Activated naive CD4-positive, alpha-beta T cell treated with anti-CD3 and anti-CD28 coated beads, Interleukin-2, amount 10 ng/mL, durations not matched to agents 7 days and 5 days (primary cell): ENCODE measurements around the gene SEC14L5.

Experiments
- CTCF ChIA-PET: fragments of 350-600 bp; sonication (Branson Sonifier 250); formaldehyde crosslinking; loops from one replicate; lab custom pipeline; 2021; ENCODE audit warnings: antibody characterized with exemption; lab: Charles Lee
- DNase-seq: peaks from one replicate; pipeline ENCODE4 v3.0.0-alpha.2; 2020
- H3K27ac Mint-ChIP-seq: one replicate; pipeline ENCODE4 v1.8.0; 2021; ENCODE audit warnings: mild to moderate bottlenecking, moderate library complexity, mixed read lengths
- H3K27me3 Mint-ChIP-seq: one replicate; pipeline ENCODE4 v1.8.0; 2021; ENCODE audit warnings: mild to moderate bottlenecking, mixed read lengths
- H3K36me3 Mint-ChIP-seq: one replicate; pipeline ENCODE4 v1.8.0; 2021; ENCODE audit warnings: mixed read lengths
- H3K4me1 Mint-ChIP-seq: one replicate; pipeline ENCODE4 v1.8.0; 2021; ENCODE audit warnings: mixed read lengths
- H3K4me3 Mint-ChIP-seq: one replicate; pipeline ENCODE4 v1.8.0; 2021; ENCODE audit warnings: mild to moderate bottlenecking, moderate library complexity, mixed read lengths
- H3K9me3 Mint-ChIP-seq: one replicate; pipeline ENCODE4 v1.8.0; 2021; ENCODE audit warnings: mixed read lengths

Gene SEC14L5

DNA sequence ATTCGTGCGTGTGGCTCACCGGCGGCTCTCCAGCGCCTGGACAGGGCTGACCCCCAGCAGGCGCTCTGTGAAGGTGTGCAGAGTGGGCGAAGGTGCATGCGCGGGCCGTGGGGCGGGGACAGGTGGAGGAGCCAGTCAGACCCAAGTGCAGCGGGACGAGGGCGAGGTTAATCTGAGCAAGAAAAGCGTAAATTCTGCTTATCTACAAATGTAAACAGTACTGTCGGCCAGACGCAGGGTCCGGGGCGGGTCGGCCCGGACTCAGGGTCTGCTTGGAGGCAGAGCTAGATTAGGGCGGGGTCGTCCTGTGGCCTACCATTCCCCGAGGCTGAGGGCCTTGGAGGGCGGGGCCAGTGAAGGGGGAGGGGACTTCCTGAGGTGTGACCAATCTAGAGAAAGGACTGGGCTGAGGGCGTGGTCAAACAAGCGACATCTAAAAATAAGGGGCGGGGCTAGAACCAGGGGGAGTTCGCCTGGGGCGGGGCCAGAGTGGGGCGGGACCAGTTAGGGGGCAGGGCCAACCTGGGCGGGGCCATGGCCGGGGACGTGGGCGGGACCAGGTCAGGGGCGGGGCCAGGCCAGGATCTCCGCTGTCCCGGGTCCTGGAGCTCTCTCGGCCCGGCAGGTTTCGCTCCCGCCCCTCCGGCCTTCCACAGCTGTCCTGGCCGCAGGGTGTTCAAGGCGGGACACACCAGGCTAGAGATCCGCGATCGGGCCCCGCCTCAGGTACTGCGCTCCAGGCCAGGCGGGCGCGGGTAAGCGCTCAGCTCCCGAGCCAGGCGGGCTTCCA, at the start of gene SEC14L5:
TSS of gene SEC14L5 (plus strand) at position 611 of the 790 bp plus-strand sequence. CDS start 994 bp downstream, outside the sequence.
- Mint-ChIP-seq H3K27me3 (peaks cover 60% of the 10 kb centered on the region), H3K9me3 (no peaks in the 10 kb centered on the region), H3K27ac (peak within 1 kb of the TSS; percentile 73), H3K4me3 (peak within 1 kb of the TSS; percentile 76), H3K4me1 (peaks cover 19% of the 10 kb centered on the region), H3K36me3 (no peaks in the 10 kb centered on the region)
- DNase-seq = peak; percentile 97
- CTCF ChIA-PET = interaction anchor here (0.5 to 0.7 kb wide), 2 partner anchors 81 to 135 kb away, joined by 3 to 5 read pairs; no protein-coding TSS in a partner anchor

DNA sequence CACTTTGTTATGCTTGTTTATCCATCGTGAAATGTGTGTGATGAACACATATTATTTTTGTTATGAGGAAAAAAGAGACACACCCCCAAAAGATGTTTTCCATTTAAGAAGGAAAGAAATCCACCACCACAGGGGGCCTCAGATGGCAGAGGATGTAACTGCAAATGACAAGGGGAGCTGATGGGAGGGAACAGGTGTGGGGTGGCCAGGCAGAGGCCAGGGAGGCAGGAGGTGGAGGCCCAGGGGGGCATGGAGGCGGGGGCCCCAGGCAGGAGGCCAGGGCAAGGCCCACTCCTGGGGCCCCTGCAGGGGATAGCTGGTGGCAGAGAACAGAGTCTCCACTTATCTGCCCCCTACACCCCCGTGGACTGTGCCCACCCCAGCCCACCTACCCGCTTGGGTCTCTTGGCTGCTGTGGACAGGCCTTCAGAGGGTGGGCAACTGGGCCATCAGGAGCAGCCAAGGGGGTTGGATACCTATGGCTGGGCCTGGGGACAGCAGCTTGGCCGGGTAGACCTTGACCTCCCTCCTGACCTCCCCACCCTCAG, 49.2 kb upstream of the SEC14L5 start:
- H3K4me1 Mint-ChIP-seq = no peaks in the 10 kb centered on the region
- DNase-seq = no peak
- CTCF ChIA-PET = no interaction called here
- no peak overlapping the region for H3K27ac Mint-ChIP-seq
- H3K27me3 Mint-ChIP-seq = peaks cover 23% of the 10 kb centered on the region
- no peaks in the 10 kb centered on the region for H3K36me3 Mint-ChIP-seq
- no peak overlapping the region for H3K4me3 Mint-ChIP-seq
- no peaks in the 10 kb centered on the region for H3K9me3 Mint-ChIP-seq

DNA sequence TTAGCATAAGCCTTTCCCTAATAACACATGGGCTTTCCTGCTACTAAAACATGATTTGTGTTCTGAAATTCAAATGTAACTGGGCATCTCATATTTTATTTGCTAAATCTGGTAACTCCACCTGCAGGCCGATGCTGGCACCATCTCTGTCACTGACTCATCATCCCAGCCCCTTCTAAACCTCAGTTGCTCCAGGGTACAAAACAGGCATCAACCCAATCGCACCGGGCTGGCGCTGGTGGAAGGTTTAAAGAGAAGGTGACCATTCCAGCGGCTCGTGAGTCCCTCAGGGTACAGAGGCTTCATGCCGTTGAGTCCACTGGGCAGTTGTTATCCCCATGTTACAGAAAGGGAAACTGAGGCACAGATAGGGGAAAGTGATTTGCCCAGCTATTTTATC, 48.3 kb upstream of the SEC14L5 start:
- CTCF ChIA-PET = no interaction called here
- H3K4me1 Mint-ChIP-seq = no peaks in the 10 kb centered on the region
- no peaks in the 10 kb centered on the region for H3K36me3 Mint-ChIP-seq
- no peaks in the 10 kb centered on the region for H3K9me3 Mint-ChIP-seq
- H3K27ac Mint-ChIP-seq = no peak overlapping the region
- no peak overlapping the region for H3K4me3 Mint-ChIP-seq
- H3K27me3 Mint-ChIP-seq = peaks cover 15% of the 10 kb centered on the region
- no peak for DNase-seq

DNA sequence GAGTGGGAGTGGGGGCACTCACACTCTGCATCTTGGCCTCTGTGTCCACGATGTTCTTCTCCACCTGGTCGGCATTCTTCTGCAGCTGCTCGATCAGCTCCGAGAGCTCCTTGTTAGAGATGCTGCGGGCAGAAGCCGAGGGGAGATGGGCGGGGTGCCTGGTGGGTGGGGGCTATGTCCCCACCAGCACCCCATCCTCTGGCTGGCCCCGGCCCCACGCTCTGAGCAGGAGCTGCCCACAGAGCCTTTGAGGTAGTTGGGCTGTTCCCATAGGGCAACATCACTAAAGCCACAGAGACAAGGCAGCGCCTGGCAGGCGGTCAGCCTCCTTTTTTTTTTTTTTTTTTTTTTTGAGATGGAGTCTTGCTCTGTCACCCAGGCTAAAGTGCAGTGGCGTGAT, 47.3 kb upstream of the SEC14L5 start:
- Mint-ChIP-seq H3K4me1 (no peaks in the 10 kb centered on the region), H3K27me3 (peaks cover 11% of the 10 kb centered on the region), H3K9me3 (no peaks in the 10 kb centered on the region), H3K4me3 (no peak overlapping the region), H3K27ac (no peak overlapping the region), H3K36me3 (no peaks in the 10 kb centered on the region)
- DNase-seq = no peak
- CTCF ChIA-PET = no interaction called here

DNA sequence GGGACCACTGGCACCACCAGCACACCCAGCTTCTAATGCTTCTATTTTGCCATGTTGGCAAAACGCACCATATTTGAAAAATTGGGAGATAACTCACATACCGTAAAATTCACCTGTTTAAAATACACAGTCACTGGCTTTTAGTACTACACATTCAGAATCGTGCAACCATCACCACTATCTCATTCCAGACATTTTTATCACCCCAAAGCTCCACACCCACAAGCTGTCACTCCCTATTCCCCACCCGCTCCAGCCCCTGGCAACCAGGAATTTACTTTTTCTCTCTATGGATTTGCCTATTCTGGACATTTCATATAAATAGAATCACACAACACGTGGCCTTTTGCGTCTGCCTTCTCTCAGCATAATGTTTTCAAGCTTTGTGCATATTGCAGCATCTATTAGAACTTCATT, 46.2 kb upstream of the SEC14L5 start:
- H3K9me3 Mint-ChIP-seq = no peaks in the 10 kb centered on the region
- no peaks in the 10 kb centered on the region for H3K4me1 Mint-ChIP-seq
- no peak overlapping the region for H3K27ac Mint-ChIP-seq
- peaks cover 4% of the 10 kb centered on the region for H3K27me3 Mint-ChIP-seq
- no peaks in the 10 kb centered on the region for H3K36me3 Mint-ChIP-seq
- DNase-seq = no peak
- no peak overlapping the region for H3K4me3 Mint-ChIP-seq
- CTCF ChIA-PET = interaction anchor here (1.5 kb wide), 1 partner anchor 195 kb away, joined by 3 read pairs; no protein-coding TSS in a partner anchor

DNA sequence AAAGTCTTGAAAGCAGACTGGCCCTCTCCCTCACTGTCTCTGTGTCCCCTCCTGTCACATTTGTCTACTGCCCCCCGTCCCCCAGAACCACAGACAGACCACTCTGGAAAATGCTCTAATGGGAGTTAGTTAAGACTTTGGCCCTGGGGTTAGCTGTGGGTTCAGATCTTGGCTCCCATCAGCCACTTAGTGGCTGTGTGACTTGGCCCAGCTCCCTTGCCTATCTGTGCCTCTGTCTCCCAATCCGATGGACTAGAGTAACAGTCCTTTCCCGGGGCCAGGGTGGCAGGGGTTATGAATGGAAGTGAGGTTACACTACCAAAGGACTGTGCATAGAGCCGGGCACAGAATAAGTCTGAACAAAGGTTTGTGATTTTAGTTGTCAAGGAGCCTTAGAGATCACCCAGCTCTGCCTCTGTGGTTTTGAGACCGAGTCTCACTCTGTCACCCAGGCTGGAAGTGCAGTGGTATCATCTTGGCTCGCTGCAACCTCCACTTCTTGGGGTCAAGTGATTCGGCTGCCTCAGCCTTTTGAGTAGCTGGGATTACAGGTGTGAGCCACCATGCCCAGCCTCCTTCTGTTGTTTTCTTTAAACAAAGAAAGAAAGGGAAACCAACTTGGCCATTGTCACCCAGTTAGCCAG, 44.9 kb upstream of the SEC14L5 start:
- Mint-ChIP-seq H3K36me3 (no peaks in the 10 kb centered on the region), H3K4me1 (no peaks in the 10 kb centered on the region), H3K9me3 (no peaks in the 10 kb centered on the region), H3K4me3 (no peak overlapping the region), H3K27me3 (peaks cover 11% of the 10 kb centered on the region), H3K27ac (no peak overlapping the region)
- CTCF ChIA-PET = no interaction called here
- DNase-seq = no peak

DNA sequence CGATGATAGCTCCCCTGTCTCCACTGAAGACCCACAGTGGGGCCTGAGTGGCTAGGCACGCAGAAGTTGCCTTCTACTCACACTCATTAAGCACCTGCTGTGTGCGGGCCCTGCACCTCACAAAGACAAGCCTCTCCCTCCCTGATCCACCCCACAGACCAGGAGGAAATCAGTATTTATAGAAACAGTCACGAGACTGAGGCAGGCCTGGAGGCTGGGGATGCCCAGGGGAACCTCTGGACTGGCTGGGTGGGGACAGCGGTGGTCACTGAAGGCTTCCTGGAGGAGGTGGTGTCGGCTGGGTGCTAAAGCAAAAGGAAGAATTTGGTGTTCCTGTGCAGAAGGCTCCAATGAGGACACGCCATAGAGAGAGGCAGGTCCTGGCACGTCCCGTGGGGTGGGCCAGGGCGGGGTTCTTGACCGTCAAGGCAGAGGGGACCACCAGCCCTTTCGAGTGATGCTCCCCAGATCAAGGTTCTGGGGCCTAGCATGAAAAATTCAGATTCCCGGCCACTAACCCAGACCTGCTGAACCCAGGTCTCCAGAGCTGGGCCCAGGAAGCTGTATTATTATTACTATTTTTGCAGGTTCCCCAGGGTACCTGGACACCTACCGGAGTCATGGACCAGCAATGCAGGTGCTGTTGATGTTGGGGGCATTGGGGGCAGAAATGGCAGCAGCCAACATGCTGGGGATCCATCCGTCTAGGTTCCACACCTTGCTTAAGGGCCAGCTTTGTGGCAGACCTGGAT, 44.2 kb upstream of the SEC14L5 start:
- Mint-ChIP-seq H3K27ac (no peak overlapping the region), H3K4me1 (no peaks in the 10 kb centered on the region), H3K9me3 (no peaks in the 10 kb centered on the region), H3K36me3 (no peaks in the 10 kb centered on the region), H3K27me3 (peaks cover 12% of the 10 kb centered on the region), H3K4me3 (no peak overlapping the region)
- CTCF ChIA-PET = no interaction called here
- DNase-seq = no peak

DNA sequence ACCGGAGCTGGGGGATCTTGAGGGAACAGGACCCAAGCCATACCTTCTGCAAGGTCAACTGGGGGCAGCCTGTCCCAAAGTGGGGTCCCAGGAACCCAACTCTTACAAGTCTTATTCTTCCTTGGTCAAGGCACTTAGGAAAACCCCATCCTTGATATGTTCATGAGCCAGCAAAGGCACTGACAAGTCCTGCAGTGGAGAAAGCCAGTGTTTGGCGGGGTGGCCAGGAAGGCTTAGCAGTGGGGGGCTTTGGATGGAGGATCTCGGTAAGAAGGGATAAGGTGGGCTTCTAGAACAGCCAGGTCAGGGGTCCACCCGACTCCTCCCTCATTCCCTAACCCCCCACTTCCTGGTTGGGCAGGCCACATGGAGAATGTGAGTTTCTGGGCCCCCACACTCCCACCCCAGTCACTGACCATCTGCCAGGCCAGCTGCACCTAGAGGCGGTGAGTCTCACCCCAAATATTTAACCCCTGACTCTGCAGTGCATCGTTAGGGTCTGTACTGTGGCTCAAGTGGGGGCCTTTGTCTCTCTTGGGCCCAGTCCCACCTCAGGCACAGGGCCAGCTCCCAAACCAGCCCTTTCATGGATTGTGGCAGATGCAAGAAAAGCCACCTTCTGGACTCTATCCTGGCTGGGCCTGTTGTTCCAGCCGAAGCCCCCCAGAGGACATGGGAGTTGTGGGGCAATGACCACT, 43.5 kb upstream of the SEC14L5 start:
- Mint-ChIP-seq H3K36me3 (no peaks in the 10 kb centered on the region), H3K27ac (no peak overlapping the region), H3K9me3 (no peaks in the 10 kb centered on the region), H3K4me1 (no peaks in the 10 kb centered on the region), H3K27me3 (peaks cover 14% of the 10 kb centered on the region), H3K4me3 (no peak overlapping the region)
- no peak for DNase-seq
- CTCF ChIA-PET = no interaction called here

DNA sequence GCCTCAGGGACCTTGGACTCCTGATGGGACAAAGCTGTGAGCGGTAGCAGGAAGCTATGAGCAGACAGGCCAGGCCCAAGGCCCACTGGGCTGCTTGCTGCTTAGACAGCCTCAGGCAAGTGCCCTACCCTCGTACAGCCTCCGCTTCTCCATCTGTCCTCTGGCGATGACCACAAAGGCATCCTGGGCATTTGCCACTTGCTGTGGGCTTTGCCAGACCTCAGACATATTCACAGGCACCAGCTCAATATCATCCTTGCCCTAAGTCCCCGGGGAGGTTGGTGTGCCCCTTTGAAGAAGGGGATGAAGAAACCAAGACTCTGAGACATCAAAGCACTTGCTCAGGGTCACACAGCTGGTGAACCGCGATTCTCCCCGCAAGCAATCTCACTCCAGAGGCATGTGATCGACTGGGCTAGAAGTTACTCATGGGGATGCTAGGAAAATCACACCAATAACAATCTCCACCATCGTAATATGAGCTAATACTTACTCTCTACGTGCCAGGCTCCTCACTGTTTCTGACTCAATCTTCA, 42.8 kb upstream of the SEC14L5 start:
- CTCF ChIA-PET = no interaction called here
- no peak overlapping the region for H3K27ac Mint-ChIP-seq
- no peak for DNase-seq
- peaks cover 14% of the 10 kb centered on the region for H3K27me3 Mint-ChIP-seq
- no peaks in the 10 kb centered on the region for H3K9me3 Mint-ChIP-seq
- H3K36me3 Mint-ChIP-seq = no peaks in the 10 kb centered on the region
- no peak overlapping the region for H3K4me3 Mint-ChIP-seq
- no peaks in the 10 kb centered on the region for H3K4me1 Mint-ChIP-seq

DNA sequence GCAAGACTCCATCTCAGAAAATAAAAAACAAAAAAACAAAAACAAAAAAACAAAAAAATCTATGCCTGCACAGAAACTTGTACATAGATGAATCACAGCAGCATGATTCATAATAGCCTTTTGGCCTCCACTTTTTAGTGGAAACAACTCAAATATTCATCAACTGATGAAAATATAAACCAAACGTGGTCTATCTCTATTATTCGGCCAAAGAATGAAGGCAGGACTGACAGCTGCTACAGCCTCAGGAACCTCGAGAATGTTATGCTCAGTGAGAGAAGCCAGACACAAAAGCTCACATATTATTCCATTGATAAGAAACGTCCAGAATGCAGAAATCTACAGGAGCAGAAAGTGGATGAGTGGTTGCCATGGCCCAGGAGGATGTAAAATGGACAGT, 41.0 kb upstream of the SEC14L5 start:
- Mint-ChIP-seq H3K27ac (no peak overlapping the region), H3K36me3 (no peaks in the 10 kb centered on the region), H3K9me3 (no peaks in the 10 kb centered on the region), H3K27me3 (peaks cover 14% of the 10 kb centered on the region), H3K4me3 (no peak overlapping the region), H3K4me1 (no peaks in the 10 kb centered on the region)
- DNase-seq = no peak
- CTCF ChIA-PET = no interaction called here

DNA sequence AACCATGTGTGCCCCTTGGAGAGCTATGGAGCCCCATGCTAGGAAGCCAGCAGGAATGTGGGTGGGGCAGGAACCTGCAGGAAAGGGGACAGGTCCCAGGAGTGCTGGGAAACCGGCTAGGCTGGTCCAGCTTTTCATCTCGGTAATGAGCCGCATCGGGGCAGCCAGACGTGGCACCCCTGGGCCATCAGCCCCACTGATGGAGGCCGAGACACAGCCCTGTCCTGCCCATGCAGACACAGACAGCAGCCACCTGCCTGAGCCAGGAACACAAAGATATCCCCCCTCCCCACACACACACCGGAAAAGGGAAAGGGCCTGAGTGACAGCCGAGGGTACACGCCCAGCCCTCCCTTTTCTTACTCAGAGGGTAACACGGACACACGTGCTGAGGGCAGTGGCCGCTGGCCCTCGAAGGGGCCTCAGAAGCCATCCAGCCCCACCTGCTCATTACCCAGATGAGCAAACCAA, 39.3 kb upstream of the SEC14L5 start:
- Mint-ChIP-seq H3K27me3 (peaks cover 27% of the 10 kb centered on the region), H3K27ac (no peak overlapping the region), H3K9me3 (no peaks in the 10 kb centered on the region)

DNA sequence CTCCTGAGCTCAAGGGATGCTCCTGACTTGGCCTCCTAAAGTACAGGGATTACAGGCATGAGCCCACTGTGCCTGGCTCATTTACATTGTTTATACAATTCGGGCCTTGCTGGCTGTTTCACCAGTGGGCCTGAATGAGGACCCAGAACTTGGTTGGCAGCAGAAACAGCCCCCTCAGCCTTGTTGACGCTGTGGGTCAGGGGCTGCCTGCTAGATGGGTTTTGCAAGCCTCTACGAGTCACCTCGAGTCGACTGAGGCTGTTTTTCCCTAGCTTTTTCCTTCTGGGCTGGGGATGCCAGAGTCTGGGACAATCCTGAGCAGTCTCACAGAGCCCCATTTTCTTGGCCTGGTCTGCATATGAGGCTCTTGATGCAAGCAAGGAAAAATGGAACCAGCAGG, 37.3 kb upstream of the SEC14L5 start:
- Mint-ChIP-seq H3K27me3 (peaks cover 27% of the 10 kb centered on the region), H3K4me3 (no peak overlapping the region), H3K4me1 (no peaks in the 10 kb centered on the region), H3K9me3 (no peaks in the 10 kb centered on the region), H3K36me3 (no peaks in the 10 kb centered on the region), H3K27ac (no peak overlapping the region)
- CTCF ChIA-PET = no interaction called here
- no peak for DNase-seq

More for the DNA sequence above, 39.3 kb upstream of the SEC14L5 start:
- Mint-ChIP-seq H3K36me3 (no peaks in the 10 kb centered on the region), H3K4me3 (no peak overlapping the region), H3K4me1 (no peaks in the 10 kb centered on the region)
- no peak for DNase-seq
- CTCF ChIA-PET = no interaction called here

DNA sequence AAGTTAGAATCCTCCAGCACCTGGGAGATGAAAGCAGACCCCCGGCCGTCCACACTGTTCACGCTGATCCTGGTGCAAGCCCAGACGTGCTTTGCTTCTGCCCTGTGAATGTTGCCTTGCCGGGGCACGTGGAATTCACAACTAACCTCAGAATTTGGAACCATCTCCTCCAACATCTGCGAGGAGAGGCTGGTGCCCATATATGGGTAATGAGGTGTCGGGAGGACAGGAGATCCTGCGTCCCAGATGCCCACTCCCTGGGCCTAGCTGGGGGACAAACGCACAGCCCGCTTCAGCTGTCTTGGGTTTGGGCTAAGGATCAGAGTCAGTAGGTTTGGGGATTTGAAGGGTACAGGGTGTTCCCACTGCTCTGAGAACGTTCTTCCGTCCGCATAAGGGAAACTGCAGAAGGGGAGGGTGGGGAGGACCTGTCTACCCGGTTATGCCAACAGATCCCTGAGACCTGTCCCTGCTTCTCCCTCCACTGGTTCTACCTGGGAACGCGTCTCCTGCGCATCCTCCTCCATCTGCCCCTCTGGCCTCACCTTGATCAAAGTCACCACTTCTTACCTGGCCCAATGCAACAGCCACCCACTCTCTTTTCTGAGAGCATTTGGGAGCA, 35.3 kb upstream of the SEC14L5 start:
- Mint-ChIP-seq H3K27ac (no peak overlapping the region), H3K4me1 (no peaks in the 10 kb centered on the region), H3K36me3 (no peaks in the 10 kb centered on the region), H3K4me3 (no peak overlapping the region), H3K9me3 (peaks cover 12% of the 10 kb centered on the region), H3K27me3 (peaks cover 24% of the 10 kb centered on the region)
- CTCF ChIA-PET = no interaction called here
- no peak for DNase-seq
